ENCODE results near the gene KCNJ3.
"Not testable (repeated sequence)": the region's sequence is repeated elsewhere in the genome, so short reads cannot be mapped to it uniquely, and the experiment has no call there.

KCNJ3 gene

GRCh38 chr2:154855138-154855537 lies 156.6 kb downstream of the KCNJ3 start (continued):
- TF ChIP-seq POU6F1 (CRISPR knock-in tag; IDR thresholded peaks at IDR 0.05; ENCODE audit: borderline replicate concordance, low read depth) (no peak), ZC3H10 (CRISPR knock-in tag; IDR thresholded peaks at IDR 0.05) (no peak), CSDC2 (CRISPR knock-in tag; IDR thresholded peaks at IDR 0.05) (no peak)

GRCh38 chr2:154867151-154867550 lies 168.7 kb downstream of the KCNJ3 start:
- not testable (repeated sequence) for ATAC-seq

GRCh38 chr2:154875999-154876398 lies 177.5 kb downstream of the KCNJ3 start:
- no peak for TF ChIP-seq ZNF8 (CRISPR knock-in tag; IDR thresholded peaks at IDR 0.05)
- TF ChIP-seq TSHZ2 (CRISPR knock-in tag; IDR thresholded peaks at IDR 0.05) = no peak
- no peak for TF ChIP-seq CSRNP3 (CRISPR knock-in tag; IDR thresholded peaks at IDR 0.05)
- TF ChIP-seq ZNF70 (CRISPR knock-in tag; IDR thresholded peaks at IDR 0.05) = no peak
- TF ChIP-seq OSR1 (CRISPR knock-in tag; IDR thresholded peaks at IDR 0.05) = no peak
- TF ChIP-seq ZC3H10 (CRISPR knock-in tag; IDR thresholded peaks at IDR 0.05) = no peak
- TF ChIP-seq BACH2 (CRISPR knock-in tag; IDR thresholded peaks at IDR 0.05; ENCODE audit: borderline replicate concordance) = no peak
- no peak for TF ChIP-seq CSDC2 (CRISPR knock-in tag; IDR thresholded peaks at IDR 0.05)
- no peak for ATAC-seq

- TF ChIP-seq RARB (CRISPR knock-in tag; IDR thresholded peaks at IDR 0.05) = no peak
- TF ChIP-seq POU6F1 (CRISPR knock-in tag; IDR thresholded peaks at IDR 0.05; ENCODE audit: borderline replicate concordance, low read depth) = no peak
- no peak for TF ChIP-seq ZNF70 (CRISPR knock-in tag; IDR thresholded peaks at IDR 0.05)
- no peak for TF ChIP-seq ZNF8 (CRISPR knock-in tag; IDR thresholded peaks at IDR 0.05)
- no peak for TF ChIP-seq SNAI2 (CRISPR knock-in tag; IDR thresholded peaks at IDR 0.05)
- TF ChIP-seq ZFP30 (CRISPR knock-in tag; IDR thresholded peaks at IDR 0.05) = no peak
- no peak for TF ChIP-seq ZNF565 (CRISPR knock-in tag; conservative IDR thresholded peaks at IDR 0.05; ENCODE audit: low read depth)
- no peak for TF ChIP-seq TOX (CRISPR knock-in tag; IDR thresholded peaks at IDR 0.05; ENCODE audit: borderline replicate concordance)
- ATAC-seq = no peak
These were observed 184.2 kb downstream of the KCNJ3 start for GRCh38 chr2:154882725-154883124.

- no peak for ATAC-seq
- TF ChIP-seq RARB (CRISPR knock-in tag; IDR thresholded peaks at IDR 0.05) = no peak
- TF ChIP-seq SNAI2 (CRISPR knock-in tag; IDR thresholded peaks at IDR 0.05) = no peak
- TF ChIP-seq CSDC2 (CRISPR knock-in tag; IDR thresholded peaks at IDR 0.05) = no peak
- no peak for TF ChIP-seq GLIS3 (CRISPR knock-in tag; IDR thresholded peaks at IDR 0.05)
- TF ChIP-seq OSR1 (CRISPR knock-in tag; IDR thresholded peaks at IDR 0.05) = no peak
- TF ChIP-seq BACH2 (CRISPR knock-in tag; IDR thresholded peaks at IDR 0.05; ENCODE audit: borderline replicate concordance) = no peak
- TF ChIP-seq ZNF70 (CRISPR knock-in tag; IDR thresholded peaks at IDR 0.05) = no peak
- no peak for TF ChIP-seq ZFP30 (CRISPR knock-in tag; IDR thresholded peaks at IDR 0.05)
- no peak for TF ChIP-seq ZNF8 (CRISPR knock-in tag; IDR thresholded peaks at IDR 0.05)
- TF ChIP-seq ARNTL (CRISPR knock-in tag; IDR thresholded peaks at IDR 0.05; ENCODE audit: borderline replicate concordance, low read depth) = no peak
- no peak for TF ChIP-seq ESRRG (CRISPR knock-in tag; IDR thresholded peaks at IDR 0.05)
- TF ChIP-seq PATZ1 (CRISPR knock-in tag; IDR thresholded peaks at IDR 0.05; ENCODE audit: borderline replicate concordance) = no peak
- TF ChIP-seq ZC3H10 (CRISPR knock-in tag; IDR thresholded peaks at IDR 0.05) = no peak
- TF ChIP-seq TCF4 (CRISPR knock-in tag; IDR thresholded peaks at IDR 0.05; ENCODE audit: borderline replicate concordance) = no peak
- TF ChIP-seq ZFP3 (CRISPR knock-in tag; IDR thresholded peaks at IDR 0.05) = no peak
- no peak for TF ChIP-seq ISL1 (CRISPR knock-in tag; IDR thresholded peaks at IDR 0.05)
- no peak for TF ChIP-seq TSHZ2 (CRISPR knock-in tag; IDR thresholded peaks at IDR 0.05)
- TF ChIP-seq TOX (CRISPR knock-in tag; IDR thresholded peaks at IDR 0.05; ENCODE audit: borderline replicate concordance) = no peak
These were observed 187.8 kb downstream of the KCNJ3 start for GRCh38 chr2:154886316-154886715.
